ENCODE measurements around the gene LRRC63. TPM values are rescaled to one million over a fixed set of nuclear protein-coding genes. Genes with fewer than 3 reads are reported as not detected.
"Not testable (repeated sequence)": the region's sequence is repeated elsewhere in the genome, so short reads cannot be mapped to it uniquely, and the experiment has no call there.

The LRRC63 gene
- total RNA-seq, 3 donors from 2014 or later, result not detected

DNA sequence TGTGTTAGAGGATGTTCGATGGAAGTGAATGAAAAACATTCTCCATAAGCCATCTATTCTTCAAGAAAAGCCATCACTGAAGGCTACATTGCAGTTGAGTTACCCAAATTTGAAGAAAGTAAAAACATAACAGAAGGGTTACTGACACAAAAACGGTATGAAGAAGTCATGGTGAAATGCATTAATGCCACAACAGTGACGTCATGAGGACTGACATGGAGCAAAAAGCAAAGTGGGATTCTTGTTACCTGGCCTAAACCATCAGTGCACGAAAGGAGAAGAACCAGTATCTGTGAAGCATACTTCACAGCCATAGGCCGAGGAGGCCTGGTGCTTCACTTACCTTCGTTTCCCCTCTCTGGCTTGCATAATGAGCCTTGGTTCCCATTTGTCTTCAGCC lies 58.7 kb downstream of the LRRC63 start:
- no peak for TF ChIP-seq CTCF (IDR thresholded peaks at IDR 0.05)
- no peaks in the 10 kb centered on the region for H3K4me1 ChIP-seq (ENCODE audit: low read depth)
- ATAC-seq, result no peak

DNA sequence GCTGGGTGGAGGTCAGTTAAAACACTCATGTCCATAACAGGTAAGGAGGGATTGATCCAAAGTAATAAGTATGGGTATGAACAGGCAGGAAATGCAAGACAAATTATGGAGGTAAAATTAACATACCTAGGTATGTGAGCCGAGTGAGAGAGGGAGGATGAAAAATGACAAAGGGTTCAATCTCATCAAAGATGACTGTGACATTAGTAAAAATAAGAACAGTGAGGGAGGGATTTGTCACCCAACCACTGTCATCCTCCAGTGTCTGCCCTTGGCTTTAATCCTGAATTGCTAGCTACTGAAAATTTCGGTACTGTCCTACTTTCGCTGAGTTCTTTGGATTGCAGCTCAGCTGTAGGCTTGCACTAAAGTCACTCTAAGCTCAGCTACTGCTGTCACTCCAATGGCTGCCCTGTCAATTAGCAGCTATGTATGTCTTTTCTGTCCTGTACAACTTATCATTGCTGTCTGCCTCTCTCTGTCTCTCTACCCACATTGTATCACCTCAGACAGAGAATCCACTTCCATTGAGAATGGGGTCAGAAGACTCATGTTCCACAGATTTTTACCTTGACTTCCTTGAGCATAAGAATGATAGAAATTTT lies 62.5 kb downstream of the LRRC63 start:
- no peaks in the 10 kb centered on the region for H3K4me1 ChIP-seq (ENCODE audit: low read depth)
- H3K4me3 ChIP-seq, result no peak overlapping the region
- DNase-seq, result no peak
- TF ChIP-seq CTCF (IDR thresholded peaks at IDR 0.05), result no peak
- intact Hi-C loops (cut with DNase I, micrococcal nuclease), result no loop called here
- H3K9me3 ChIP-seq, result no peaks in the 10 kb centered on the region
- no peaks in the 10 kb centered on the region for H3K36me3 ChIP-seq (ENCODE audit: low read depth)
- no peak for ATAC-seq

More for the DNA sequence above, 58.7 kb downstream of the LRRC63 start:
- no peaks in the 10 kb centered on the region for H3K9me3 ChIP-seq
- no peaks in the 10 kb centered on the region for H3K36me3 ChIP-seq (ENCODE audit: low read depth)
- no peak overlapping the region for H3K4me3 ChIP-seq
- DNase-seq, result no peak
- intact Hi-C loops (cut with DNase I, micrococcal nuclease), result no loop called here

DNA sequence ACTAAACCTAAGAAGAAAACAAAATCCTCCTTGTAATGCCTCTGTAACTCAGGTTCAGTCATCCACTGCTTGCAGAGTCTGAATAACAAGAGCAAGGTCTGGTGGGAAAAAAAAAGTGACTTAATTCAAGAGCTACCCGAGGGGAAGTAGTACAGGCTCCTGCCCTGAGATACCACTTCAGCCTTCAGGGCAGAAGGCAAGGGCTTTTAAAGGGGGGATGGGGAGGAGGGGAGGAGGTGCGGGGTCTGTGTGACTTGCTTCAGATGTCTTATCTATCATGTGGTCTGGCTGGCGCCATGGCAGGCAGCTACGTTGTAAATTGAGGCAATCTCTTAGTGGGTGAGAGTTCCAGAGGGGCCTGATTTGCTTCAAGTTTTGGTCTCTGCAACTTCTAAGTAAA lies 66.7 kb downstream of the LRRC63 start:
- intact Hi-C loops (cut with DNase I, micrococcal nuclease), result no loop called here
- Histone ChIP-seq H3K36me3 (ENCODE audit: low read depth) (no peaks in the 10 kb centered on the region), H3K4me3 (no peak overlapping the region), H3K9me3 (no peaks in the 10 kb centered on the region), H3K4me1 (ENCODE audit: low read depth) (no peaks in the 10 kb centered on the region)
- ATAC-seq (no peak), DNase-seq (no peak)
- no peak for TF ChIP-seq CTCF (IDR thresholded peaks at IDR 0.05)

GRCh38 chr13:46281779-46282178 lies 70.1 kb downstream of the LRRC63 start:
- TF ChIP-seq CTCF (IDR thresholded peaks at IDR 0.05), result no peak
- Histone ChIP-seq H3K36me3 (ENCODE audit: low read depth) (no peaks in the 10 kb centered on the region), H3K4me1 (ENCODE audit: low read depth) (no peaks in the 10 kb centered on the region), H3K9me3 (no peaks in the 10 kb centered on the region), H3K4me3 (no peak overlapping the region)
- ATAC-seq, result no peak
- intact Hi-C loops (cut with DNase I, micrococcal nuclease), result no loop called here
- no peak for DNase-seq

DNA sequence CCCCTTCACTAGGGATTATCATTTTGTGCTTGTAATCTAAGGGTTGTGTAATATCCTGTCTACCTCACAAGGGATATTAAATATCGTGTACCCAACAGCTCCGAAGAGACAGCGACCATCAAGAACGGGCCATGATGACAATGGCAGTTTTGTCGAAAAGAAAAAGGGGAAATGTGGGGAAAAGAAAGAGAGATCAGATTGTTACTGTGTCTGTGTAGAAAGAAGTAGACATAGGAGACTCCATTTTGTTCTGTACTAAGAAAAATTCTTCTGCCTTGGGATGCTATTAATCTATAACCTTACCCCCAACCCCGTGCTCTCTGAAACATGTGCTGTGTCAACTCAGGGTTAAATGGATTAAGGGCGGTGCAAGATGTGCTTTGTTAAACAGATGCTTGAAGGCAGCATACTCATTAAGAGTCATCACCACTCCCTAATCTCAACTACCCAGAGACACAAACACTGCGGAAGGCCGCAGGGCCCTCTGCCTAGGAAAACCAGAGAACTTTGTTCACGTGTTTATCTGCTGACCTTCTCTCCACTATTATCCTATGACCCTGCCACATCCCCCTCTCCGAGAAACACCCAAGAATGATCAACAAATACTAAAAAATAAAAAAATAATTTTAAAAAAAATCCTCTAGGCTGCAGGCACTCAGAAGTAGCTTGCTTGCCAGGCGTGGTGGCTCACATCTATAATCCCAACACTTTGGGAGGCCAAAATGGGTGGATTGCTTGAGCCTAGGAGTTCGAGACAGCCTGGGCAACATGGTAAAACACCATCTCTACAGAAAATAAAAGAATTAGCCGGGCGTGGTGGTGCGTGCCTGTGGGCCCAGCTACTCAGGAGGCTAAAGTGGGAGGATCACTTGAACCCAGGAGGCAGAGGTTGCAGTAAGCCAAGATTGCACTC lies 72.4 kb downstream of the LRRC63 start:
- H3K4me1 ChIP-seq (ENCODE audit: low read depth); ATAC-seq; H3K9me3 ChIP-seq; DNase-seq; H3K4me3 ChIP-seq; intact Hi-C loops (cut with DNase I, micrococcal nuclease); H3K36me3 ChIP-seq (ENCODE audit: low read depth): not testable (repeated sequence)

DNA sequence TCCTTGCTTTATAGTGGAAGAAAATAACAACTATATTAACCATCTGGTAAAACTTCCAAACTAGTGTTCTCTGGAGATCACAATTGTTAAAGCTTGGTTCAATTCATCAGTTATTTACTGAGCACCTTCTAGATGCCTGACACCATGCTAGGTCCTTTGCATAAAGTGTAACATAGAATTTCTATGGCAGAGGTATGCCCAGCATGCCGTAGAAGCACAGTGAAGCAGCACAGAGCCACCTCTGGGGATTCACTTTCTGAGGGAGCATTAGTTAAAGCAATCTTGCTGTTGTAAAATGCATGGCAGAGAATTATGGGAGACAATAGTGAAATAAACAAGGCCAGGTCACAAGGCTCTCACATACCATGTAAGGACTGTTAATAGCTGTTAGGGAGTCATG lies 75.2 kb downstream of the LRRC63 start:
- no peak for TF ChIP-seq CTCF (IDR thresholded peaks at IDR 0.05)
- intact Hi-C loops (cut with DNase I, micrococcal nuclease), result no loop called here
- ATAC-seq, result no peak

More for the DNA sequence above, 75.2 kb downstream of the LRRC63 start:
- no peak overlapping the region for H3K4me3 ChIP-seq
- no peaks in the 10 kb centered on the region for H3K9me3 ChIP-seq
- H3K36me3 ChIP-seq (ENCODE audit: low read depth), result no peaks in the 10 kb centered on the region
- no peak for DNase-seq
- no peaks in the 10 kb centered on the region for H3K4me1 ChIP-seq (ENCODE audit: low read depth)

Data from mucosa of descending colon (tissue), 3 donors.